Loucy (cell line): ENCODE data around the gene PTPN2.
"Not testable (repeated sequence)": the region's sequence is repeated elsewhere in the genome, so short reads cannot be mapped to it uniquely, and the experiment has no call there.

Source experiments
- H2AFZ ChIP-seq: fragments of 200-600 bp; sonication (generic); 2 replicates; pipeline ENCODE4 v1.6.0; 2016; ENCODE audit warnings: antibody characterized with exemption, mild to moderate bottlenecking, low read length, moderate library complexity
- H3F3A ChIP-seq: fragments of 200-600 bp; 2 replicates; pipeline ENCODE4 v1.6.0; 2016; ENCODE audit warnings: antibody characterized with exemption, low read depth, mild to moderate bottlenecking
- H3K27me3 ChIP-seq: fragments of 200-600 bp; sonication (generic); 2 replicates; pipeline ENCODE4 v1.6.1; 2014; ENCODE audit warnings: low read length, mild to moderate bottlenecking; ENCODE audit not compliant: insufficient read depth, poor library complexity, severe bottlenecking
- H3K36me3 ChIP-seq: fragments of 200-600 bp; sonication (generic); 2 replicates; pipeline ENCODE4 v1.6.1; 2016; ENCODE audit warnings: low read length; ENCODE audit not compliant: insufficient read depth
- H3K4me1 ChIP-seq: fragments of 200-600 bp; sonication (generic); 2 replicates; pipeline ENCODE4 v1.5.1; 2014; ENCODE audit warnings: low read length, mild to moderate bottlenecking; ENCODE audit not compliant: insufficient read depth, poor library complexity, severe bottlenecking
- H3K4me2 ChIP-seq: fragments of 200-600 bp; sonication (generic); 2 replicates; pipeline ENCODE4 v1.6.0; 2014; ENCODE audit warnings: antibody characterized with exemption, low read length, low read depth, mild to moderate bottlenecking; ENCODE audit not compliant: poor library complexity, severe bottlenecking
- H3K4me3 ChIP-seq: fragments of 200-600 bp; sonication (generic); 2 replicates; pipeline ENCODE4 v1.5.1; 2014; ENCODE audit warnings: low read length, mild to moderate bottlenecking, mixed read lengths; ENCODE audit not compliant: poor library complexity, severe bottlenecking
- H3K79me2 ChIP-seq: fragments of 200-600 bp; sonication (generic); 2 replicates; pipeline ENCODE4 v1.6.1; 2014; ENCODE audit warnings: low read length; ENCODE audit not compliant: insufficient read depth
- H3K9ac ChIP-seq: fragments of 200-600 bp; sonication (generic); 2 replicates; pipeline ENCODE4 v1.6.0; 2014; ENCODE audit warnings: mild to moderate bottlenecking, low read depth, low read length, moderate library complexity; ENCODE audit not compliant: poor library complexity, severe bottlenecking
- H3K9me2 ChIP-seq: fragments of 200-600 bp; sonication (generic); replicated peaks from 2 replicates; pipeline ENCODE4 v1.6.1; 2016; ENCODE audit warnings: low read depth, low read length, mixed read lengths
- H3K9me3 ChIP-seq: fragments of 200-600 bp; sonication (generic); 2 replicates; pipeline ENCODE4 v1.6.1; 2014; ENCODE audit warnings: mild to moderate bottlenecking, antibody characterized with exemption, low read length, low read depth; ENCODE audit not compliant: insufficient read depth
- H4K20me1 ChIP-seq: fragments of 200-600 bp; sonication (generic); 2 replicates; pipeline ENCODE4 v1.6.0; 2014; ENCODE audit warnings: antibody characterized with exemption, low read length, mild to moderate bottlenecking; ENCODE audit not compliant: insufficient read depth, poor library complexity, severe bottlenecking
- EZH2phosphoT487 ChIP-seq: fragments of 200-600 bp; IDR thresholded peaks from 2 replicates; pipeline ENCODE4 v1.6.1; 2018; ENCODE audit warnings: antibody characterized with exemption, mild to moderate bottlenecking, moderate library complexity, borderline replicate concordance
- TF ChIP-seq, protein P1 (sequence below): fragments of 200-600 bp; sonication (generic); conservative IDR thresholded peaks from 2 replicates; pipeline ENCODE4 v1.5.1; 2014; ENCODE audit warnings: mild to moderate bottlenecking, antibody characterized with exemption, low read length

PTPN2 gene

DNA sequence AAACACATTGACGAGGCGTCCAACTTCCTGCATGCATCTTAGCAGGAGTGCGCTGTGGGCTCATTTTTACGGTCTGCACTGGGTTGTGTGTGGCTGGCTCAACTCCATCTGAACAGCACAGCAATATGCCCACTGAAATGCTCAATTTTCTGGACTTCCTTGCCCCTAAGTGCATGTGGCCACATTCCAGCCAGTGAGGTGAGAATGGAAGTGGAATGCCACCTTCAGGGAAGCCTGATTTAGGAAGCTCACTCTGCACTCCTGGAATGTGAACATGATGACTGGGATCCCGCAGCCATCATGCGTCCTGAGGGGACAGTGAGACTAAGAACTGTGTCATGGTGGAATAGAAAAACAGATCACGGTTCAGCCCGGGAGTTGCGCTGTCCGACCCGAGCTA, 105.0 kb downstream of the PTPN2 start:
- no peaks in the 10 kb centered on the region for H3K36me3 ChIP-seq
- no peak overlapping the region for H2AFZ ChIP-seq
- no peak overlapping the region for H3K9ac ChIP-seq
- H3K4me1 ChIP-seq: peaks cover 1% of the 10 kb centered on the region
- H3K4me2 ChIP-seq: no peak overlapping the region
- H3K79me2 ChIP-seq: peaks cover 2% of the 10 kb centered on the region; the same call in 1 of the 2 replicates
- no peaks in the 10 kb centered on the region for H3F3A ChIP-seq
- TF ChIP-seq EZH2phosphoT487: no peak
- TF ChIP-seq, protein P1, sequence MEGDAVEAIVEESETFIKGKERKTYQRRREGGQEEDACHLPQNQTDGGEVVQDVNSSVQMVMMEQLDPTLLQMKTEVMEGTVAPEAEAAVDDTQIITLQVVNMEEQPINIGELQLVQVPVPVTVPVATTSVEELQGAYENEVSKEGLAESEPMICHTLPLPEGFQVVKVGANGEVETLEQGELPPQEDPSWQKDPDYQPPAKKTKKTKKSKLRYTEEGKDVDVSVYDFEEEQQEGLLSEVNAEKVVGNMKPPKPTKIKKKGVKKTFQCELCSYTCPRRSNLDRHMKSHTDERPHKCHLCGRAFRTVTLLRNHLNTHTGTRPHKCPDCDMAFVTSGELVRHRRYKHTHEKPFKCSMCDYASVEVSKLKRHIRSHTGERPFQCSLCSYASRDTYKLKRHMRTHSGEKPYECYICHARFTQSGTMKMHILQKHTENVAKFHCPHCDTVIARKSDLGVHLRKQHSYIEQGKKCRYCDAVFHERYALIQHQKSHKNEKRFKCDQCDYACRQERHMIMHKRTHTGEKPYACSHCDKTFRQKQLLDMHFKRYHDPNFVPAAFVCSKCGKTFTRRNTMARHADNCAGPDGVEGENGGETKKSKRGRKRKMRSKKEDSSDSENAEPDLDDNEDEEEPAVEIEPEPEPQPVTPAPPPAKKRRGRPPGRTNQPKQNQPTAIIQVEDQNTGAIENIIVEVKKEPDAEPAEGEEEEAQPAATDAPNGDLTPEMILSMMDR: no peak
- no peaks in the 10 kb centered on the region for H3K27me3 ChIP-seq
- H3K9me2 ChIP-seq: no peaks in the 10 kb centered on the region
- peaks cover 3% of the 10 kb centered on the region; the same call in 1 of the 2 replicates for H3K9me3 ChIP-seq
- H3K4me3 ChIP-seq: no peak overlapping the region
- no peaks in the 10 kb centered on the region for H4K20me1 ChIP-seq

DNA sequence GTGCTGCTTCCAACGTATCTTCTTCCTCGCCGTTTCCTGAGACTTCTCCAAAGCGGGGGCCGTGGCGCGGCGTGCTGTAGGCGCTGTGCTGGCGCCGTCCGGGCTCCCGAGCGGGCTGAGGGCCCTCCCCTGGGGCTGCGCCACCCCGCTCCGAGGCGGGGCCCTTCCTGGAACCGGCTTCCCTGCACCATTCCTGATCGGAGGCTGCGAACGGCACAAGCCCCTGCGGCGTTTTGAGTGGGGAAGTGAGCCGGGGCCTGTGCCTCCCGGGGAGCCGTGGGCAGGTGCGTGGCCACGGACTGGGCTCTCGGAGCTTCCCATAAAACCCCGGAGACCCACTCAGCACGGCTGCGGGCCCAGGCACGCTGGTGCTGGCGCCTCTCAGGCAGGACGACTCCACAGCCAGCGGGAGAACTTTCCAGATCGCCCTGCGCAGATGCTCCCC, 106.5 kb downstream of the PTPN2 start:
- Histone ChIP-seq H3K79me2 (peaks cover 15% of the 10 kb centered on the region), H3K4me2 (no peak overlapping the region), H3K4me1 (peaks cover 14% of the 10 kb centered on the region), H3K4me3 (no peak overlapping the region), H2AFZ (no peak overlapping the region), H4K20me1 (no peaks in the 10 kb centered on the region), H3K36me3 (no peaks in the 10 kb centered on the region), H3K9me3 (peaks cover 3% of the 10 kb centered on the region; the same call in 1 of the 2 replicates), H3F3A (no peaks in the 10 kb centered on the region), H3K9me2 (no peaks in the 10 kb centered on the region), H3K27me3 (no peaks in the 10 kb centered on the region), H3K9ac (no peak overlapping the region)
- no peak for TF ChIP-seq EZH2phosphoT487
- TF ChIP-seq, protein P1: no peak

DNA sequence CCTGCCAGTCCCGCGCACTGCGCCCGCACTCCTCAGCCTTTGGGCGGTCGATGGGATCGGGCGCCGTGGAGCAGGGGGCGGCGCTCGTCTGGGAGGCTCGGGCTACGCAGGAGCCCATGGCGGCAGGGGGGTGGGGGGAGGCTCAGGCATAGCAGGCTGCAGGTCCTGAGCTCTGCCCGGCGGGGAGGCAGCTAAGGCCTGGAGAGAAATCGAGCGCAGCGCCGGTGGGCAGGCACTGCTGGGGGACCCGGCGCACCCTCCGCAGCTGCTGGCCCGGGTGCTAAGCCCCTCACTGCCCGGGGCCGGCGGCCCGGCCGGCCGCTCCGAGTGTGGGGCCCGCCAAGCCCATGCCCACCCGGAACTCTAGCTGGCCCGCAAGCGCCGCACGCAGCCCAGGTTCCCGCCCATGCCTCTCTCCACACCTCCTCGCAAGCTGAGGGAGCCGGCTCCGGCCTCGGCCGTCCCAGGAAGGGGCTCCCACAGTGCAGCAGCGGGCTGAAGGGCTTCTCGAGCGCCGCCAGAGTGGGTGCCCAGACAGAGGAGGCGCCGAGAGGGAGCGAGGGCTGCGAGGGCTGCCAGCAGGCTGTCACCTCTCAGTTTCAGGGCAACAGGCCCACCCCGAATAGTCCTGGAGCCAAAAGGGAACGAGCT, 107.1 kb downstream of the PTPN2 start:
- no peak overlapping the region for H3K9ac ChIP-seq
- peaks cover 14% of the 10 kb centered on the region for H3K4me1 ChIP-seq
- H2AFZ ChIP-seq: no peak overlapping the region
- H3K79me2 ChIP-seq: peaks cover 15% of the 10 kb centered on the region
- H3K4me2 ChIP-seq: no peak overlapping the region
- no peak for TF ChIP-seq EZH2phosphoT487
- TF ChIP-seq, protein P1: no peak
- H3K9me3 ChIP-seq: peaks cover 3% of the 10 kb centered on the region; the same call in 1 of the 2 replicates
- no peaks in the 10 kb centered on the region for H3K27me3 ChIP-seq
- no peaks in the 10 kb centered on the region for H3K9me2 ChIP-seq
- H4K20me1 ChIP-seq: no peaks in the 10 kb centered on the region
- H3K4me3 ChIP-seq: no peak overlapping the region
- H3K36me3 ChIP-seq: no peaks in the 10 kb centered on the region
- H3F3A ChIP-seq: no peaks in the 10 kb centered on the region

DNA sequence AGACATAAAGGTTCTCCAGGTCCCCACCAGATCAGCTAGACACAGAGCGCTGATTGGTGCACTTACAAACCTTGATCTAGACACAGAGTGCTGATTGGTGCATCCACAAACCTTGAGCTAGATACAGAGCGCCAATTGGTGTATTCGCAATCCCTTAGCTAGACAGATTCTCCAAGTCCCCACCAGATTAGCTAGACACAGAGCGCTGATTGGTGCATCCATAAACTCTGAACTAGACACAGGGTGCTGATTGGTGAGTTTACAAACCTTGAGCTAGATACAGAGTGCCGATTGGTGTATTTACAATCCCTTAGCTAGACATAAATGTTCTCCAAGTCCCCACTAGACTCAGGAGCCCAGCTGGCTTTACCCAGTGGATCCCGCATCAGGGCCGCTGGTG, 107.6 kb downstream of the PTPN2 start:
- not testable (repeated sequence) for H3K36me3 ChIP-seq, H4K20me1 ChIP-seq, H3K9ac ChIP-seq, H3F3A ChIP-seq, H3K9me3 ChIP-seq, H2AFZ ChIP-seq, H3K4me2 ChIP-seq, H3K9me2 ChIP-seq, H3K27me3 ChIP-seq
- Histone ChIP-seq H3K4me3 (peak overlapping the region; percentile 80), H3K79me2 (peaks cover 15% of the 10 kb centered on the region), H3K4me1 (peaks cover 14% of the 10 kb centered on the region)
